CD4-positive, CD25-positive, alpha-beta regulatory T cell (primary cell): Measurements from ENCODE around the gene DIAPH2. TPM values are rescaled to one million over a fixed set of nuclear protein-coding genes. Genes with fewer than 3 reads are reported as not detected.

Source experiments
- ATAC-seq, 2 donors: fragments of 150-1000 bp; cut with Tn5 transposase; one replicate each; pipeline ENCODE4 v1.10.0; 2021; ENCODE audit warnings: low read depth in 2 of 2, moderate number of reproducible peaks in 2 of 2, moderate library complexity in 1 of 2
- DNase-seq, 3 donors: peaks; one replicate each; pipeline versions ENCODE4 v3.0.0 to v3.0.0-alpha.2; 2012 to 2022; ENCODE audit warnings: mixed read lengths in 1 of 3
- H3K27ac ChIP-seq: one replicate; pipeline ENCODE4 v1.7.0; 2013; ENCODE audit warnings: mild to moderate bottlenecking, low read length; ENCODE audit not compliant: insufficient read depth, poor library complexity, severe bottlenecking
- H3K27me3 ChIP-seq: one replicate; pipeline ENCODE4 v1.7.0; 2013; ENCODE audit warnings: low read length; ENCODE audit not compliant: control insufficient read depth, insufficient read depth
- H3K36me3 ChIP-seq: one replicate; pipeline ENCODE4 v1.7.0; 2013; ENCODE audit warnings: mild to moderate bottlenecking, low read length, moderate library complexity; ENCODE audit not compliant: control insufficient read depth, insufficient read depth
- H3K4me1 ChIP-seq: 2 replicates; pipeline ENCODE4 v1.7.0; 2013; ENCODE audit warnings: mild to moderate bottlenecking, low read length; ENCODE audit not compliant: insufficient read depth, control insufficient read depth, poor library complexity, severe bottlenecking
- H3K4me3 ChIP-seq: one replicate; pipeline ENCODE4 v1.7.0; 2013; ENCODE audit warnings: low read depth, mild to moderate bottlenecking, low read length, moderate library complexity
- H3K9me3 ChIP-seq, 2 experiments: 1 replicate in 1 of 2; 2 replicates in 1 of 2; pipeline ENCODE4 v1.7.0; 2013; ENCODE audit warnings: low read length in 2 of 2, mild to moderate bottlenecking in 1 of 2, moderate library complexity in 1 of 2; ENCODE audit not compliant: control insufficient read depth in 2 of 2
- H3K27ac Mint-ChIP-seq, 3 donors: one replicate each; pipeline ENCODE4 v1.8.0; 2020 to 2022; ENCODE audit warnings: mild to moderate bottlenecking in 3 of 3, mixed read lengths in 3 of 3, moderate library complexity in 2 of 3
- H3K27me3 Mint-ChIP-seq: one replicate; pipeline ENCODE4 v1.8.0; 2022; ENCODE audit warnings: mild to moderate bottlenecking, mixed read lengths
- H3K36me3 Mint-ChIP-seq: one replicate; pipeline ENCODE4 v1.8.0; 2020; ENCODE audit warnings: mixed read lengths
- H3K4me1 Mint-ChIP-seq, 4 donors: one replicate each; pipeline ENCODE4 v1.8.0; 2020 to 2022; ENCODE audit warnings: mixed read lengths in 4 of 4, mild to moderate bottlenecking in 1 of 4
- H3K4me3 Mint-ChIP-seq, 4 donors: one replicate each; pipeline ENCODE4 v1.8.0; 2020 to 2022; ENCODE audit warnings: mild to moderate bottlenecking in 4 of 4, mixed read lengths in 4 of 4, moderate library complexity in 3 of 4
- H3K9me3 Mint-ChIP-seq, 7 donors: one replicate each; pipeline ENCODE4 v1.8.0; 2020 to 2022; ENCODE audit warnings: mixed read lengths in 7 of 7, mild to moderate bottlenecking in 3 of 7, moderate library complexity in 2 of 7
- polyA plus RNA-seq, 4 donors: library from polyadenylated mRNA; unstranded; fragments of 300-500 nt; fragmentation: Illumina TruSeq; gene quantifications; one replicate each; pipeline ENCODE4 v1.2.3, GENCODE V29; 2021
- total RNA-seq: library from RNA; stranded (reverse); gene quantifications from one replicate; pipeline ENCODE4 v1.2.3, GENCODE V29; 2022

The DIAPH2 gene
- total and polyA plus RNA-seq, 5 donors from 2014 or later: 6.3 to 17.0 (median 6.6) TPM

- no peaks in the 10 kb centered on the region for H3K36me3 ChIP-seq
- H3K9me3 Mint-ChIP-seq: peaks cover 0 to 2% (median 0%) of the 10 kb centered on the region in 7 donors
- H3K27me3 Mint-ChIP-seq: no peaks in the 10 kb centered on the region
- no peaks in the 10 kb centered on the region for H3K36me3 Mint-ChIP-seq
- H3K4me1 ChIP-seq: no peaks in the 10 kb centered on the region
- ATAC-seq (no peak), DNase-seq (no peak)
- H3K27ac ChIP-seq: no peak overlapping the region
- no peak overlapping the region for H3K4me3 Mint-ChIP-seq
- no peak overlapping the region for H3K27ac Mint-ChIP-seq
- H3K27me3 ChIP-seq: no peaks in the 10 kb centered on the region
- peaks cover 6 to 10% (median 9%) of the 10 kb centered on the region in 4 donors for H3K4me1 Mint-ChIP-seq
- H3K9me3 ChIP-seq: no peaks in the 10 kb centered on the region
- no peak overlapping the region for H3K4me3 ChIP-seq
These were observed 312.6 kb downstream of the DIAPH2 start for GRCh38 chrX:96997196-96997595.

DNA sequence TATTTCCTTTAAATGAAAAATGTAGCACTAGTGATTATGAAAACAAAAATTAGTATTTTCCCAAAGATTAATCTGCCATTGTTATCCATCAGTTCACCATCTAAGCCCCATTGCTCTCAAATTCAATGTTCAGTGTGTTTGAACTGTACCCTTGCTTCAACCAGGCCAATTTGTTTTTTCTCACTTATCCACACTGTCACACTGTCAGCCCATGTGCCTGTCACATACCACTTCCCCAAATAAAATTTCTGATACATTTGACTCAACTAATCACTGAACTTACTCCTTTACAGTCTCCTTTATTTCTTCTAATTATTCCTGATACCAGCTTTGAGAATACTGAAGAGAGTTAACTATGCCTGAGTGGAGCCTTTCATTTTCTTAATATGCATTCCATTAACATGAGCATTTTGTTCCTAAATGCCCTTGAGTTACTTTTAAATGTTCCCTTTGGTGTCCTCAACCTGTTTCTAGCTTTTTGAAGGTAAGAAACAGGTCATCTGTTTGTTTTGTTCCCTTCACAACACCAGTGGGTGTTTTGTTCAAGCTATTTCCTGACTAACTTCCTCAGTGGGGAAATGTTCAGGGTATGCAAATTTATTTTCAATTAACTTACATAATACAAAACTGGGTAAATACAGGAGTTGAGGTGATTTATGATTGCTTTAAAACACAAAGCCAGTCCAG, 316.2 kb downstream of the DIAPH2 start:
- ATAC-seq (no peak), DNase-seq (no peak)
- H3K36me3 Mint-ChIP-seq: no peaks in the 10 kb centered on the region
- peaks cover 0 to 4% (median 0%) of the 10 kb centered on the region in 7 donors for H3K9me3 Mint-ChIP-seq
- Histone ChIP-seq H3K36me3 (no peaks in the 10 kb centered on the region), H3K27ac (no peak overlapping the region), H3K4me3 (no peak overlapping the region), H3K4me1 (no peaks in the 10 kb centered on the region), H3K9me3 (no peaks in the 10 kb centered on the region), H3K27me3 (no peaks in the 10 kb centered on the region)
- H3K4me1 Mint-ChIP-seq: peaks cover 3 to 10% (median 7%) of the 10 kb centered on the region in 4 donors
- peak overlapping the region in 1 of 3 donors; percentile 63 for H3K27ac Mint-ChIP-seq
- peak overlapping the region in 1 of 4 donors; percentile 9 for H3K4me3 Mint-ChIP-seq
- no peaks in the 10 kb centered on the region for H3K27me3 Mint-ChIP-seq

DNA sequence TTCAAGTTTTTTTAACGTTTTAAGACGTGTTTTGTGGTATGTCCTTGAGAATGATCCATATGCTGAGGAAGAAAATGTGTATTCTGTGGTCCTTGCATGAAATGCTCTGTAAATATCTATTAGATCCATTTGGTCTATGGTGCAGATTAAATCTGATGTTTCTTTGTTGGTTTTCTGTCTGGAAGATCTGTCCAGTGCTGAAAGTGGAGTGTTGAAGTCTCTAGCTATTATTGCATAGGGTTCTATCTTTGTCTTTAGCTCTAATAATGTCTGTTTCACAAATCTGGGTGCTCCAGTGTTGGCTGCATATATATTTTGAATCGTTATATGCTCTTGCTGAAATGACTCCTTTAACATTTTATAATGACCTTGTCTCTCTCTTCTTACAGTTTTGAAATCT, 321.5 kb downstream of the DIAPH2 start:
- no peaks in the 10 kb centered on the region for H3K4me1 Mint-ChIP-seq

GRCh38 chrX:97009391-97009790, 324.7 kb downstream of the DIAPH2 start:
- no peaks in the 10 kb centered on the region for H3K4me1 Mint-ChIP-seq
- Histone ChIP-seq H3K4me1 (no peaks in the 10 kb centered on the region), H3K9me3 (no peaks in the 10 kb centered on the region), H3K4me3 (no peak overlapping the region), H3K27me3 (no peaks in the 10 kb centered on the region), H3K27ac (no peak overlapping the region), H3K36me3 (no peaks in the 10 kb centered on the region)
- H3K27me3 Mint-ChIP-seq: no peaks in the 10 kb centered on the region
- peaks cover 0 to 5% (median 0%) of the 10 kb centered on the region in 7 donors for H3K9me3 Mint-ChIP-seq
- no peak overlapping the region for H3K27ac Mint-ChIP-seq
- no peak for ATAC-seq
- no peaks in the 10 kb centered on the region for H3K36me3 Mint-ChIP-seq
- no peak for DNase-seq
- H3K4me3 Mint-ChIP-seq: no peak overlapping the region

More for the DNA sequence above, 321.5 kb downstream of the DIAPH2 start:
- Mint-ChIP-seq H3K27ac (no peak overlapping the region), H3K27me3 (no peaks in the 10 kb centered on the region), H3K36me3 (no peaks in the 10 kb centered on the region), H3K4me3 (no peak overlapping the region), H3K9me3 (peaks cover 0 to 4% (median 0%) of the 10 kb centered on the region in 7 donors)
- Histone ChIP-seq H3K27ac (no peak overlapping the region), H3K27me3 (no peaks in the 10 kb centered on the region), H3K4me3 (no peak overlapping the region), H3K9me3 (no peaks in the 10 kb centered on the region), H3K36me3 (no peaks in the 10 kb centered on the region), H3K4me1 (no peaks in the 10 kb centered on the region)
- ATAC-seq: no peak
- DNase-seq: no peak

- ATAC-seq (no peak), DNase-seq (no peak)
- no peak overlapping the region for H3K4me3 ChIP-seq
- H3K36me3 ChIP-seq: no peaks in the 10 kb centered on the region
- no peaks in the 10 kb centered on the region for H3K27me3 ChIP-seq
- Mint-ChIP-seq H3K27ac (no peak overlapping the region), H3K9me3 (peaks cover 0 to 3% (median 0%) of the 10 kb centered on the region in 7 donors), H3K4me3 (no peak overlapping the region), H3K27me3 (no peaks in the 10 kb centered on the region), H3K36me3 (no peaks in the 10 kb centered on the region), H3K4me1 (no peaks in the 10 kb centered on the region)
- H3K27ac ChIP-seq: no peak overlapping the region
- no peaks in the 10 kb centered on the region for H3K4me1 ChIP-seq
- no peaks in the 10 kb centered on the region for H3K9me3 ChIP-seq
These were observed 326.9 kb downstream of the DIAPH2 start for GRCh38 chrX:97011540-97011939.

GRCh38 chrX:97016106-97016505, 331.5 kb downstream of the DIAPH2 start:
- no peaks in the 10 kb centered on the region for H3K9me3 ChIP-seq
- H3K36me3 ChIP-seq: no peaks in the 10 kb centered on the region
- Mint-ChIP-seq H3K9me3 (peaks cover 0 to 2% (median 0%) of the 10 kb centered on the region in 7 donors), H3K4me3 (no peak overlapping the region), H3K36me3 (no peaks in the 10 kb centered on the region), H3K27me3 (no peaks in the 10 kb centered on the region), H3K27ac (no peak overlapping the region), H3K4me1 (peaks cover 0 to 3% (median 0%) of the 10 kb centered on the region in 4 donors)
- no peak overlapping the region for H3K4me3 ChIP-seq
- no peak overlapping the region for H3K27ac ChIP-seq
- DNase-seq (no peak), ATAC-seq (no peak)
- H3K27me3 ChIP-seq: no peaks in the 10 kb centered on the region
- no peaks in the 10 kb centered on the region for H3K4me1 ChIP-seq

GRCh38 chrX:97021680-97022079, 337.0 kb downstream of the DIAPH2 start:
- no peak overlapping the region for H3K4me3 ChIP-seq
- Mint-ChIP-seq H3K36me3 (no peaks in the 10 kb centered on the region), H3K27ac (no peak overlapping the region), H3K4me3 (no peak overlapping the region), H3K4me1 (peaks cover 0 to 6% (median 1%) of the 10 kb centered on the region in 4 donors), H3K9me3 (no peaks in the 10 kb centered on the region), H3K27me3 (no peaks in the 10 kb centered on the region)
- DNase-seq: no peak
- no peak for ATAC-seq
- H3K4me1 ChIP-seq: no peaks in the 10 kb centered on the region
- no peaks in the 10 kb centered on the region for H3K27me3 ChIP-seq
- no peaks in the 10 kb centered on the region for H3K36me3 ChIP-seq
- no peak overlapping the region for H3K27ac ChIP-seq
- H3K9me3 ChIP-seq: no peaks in the 10 kb centered on the region

- Histone ChIP-seq H3K4me1 (no peaks in the 10 kb centered on the region), H3K27ac (no peak overlapping the region), H3K27me3 (no peaks in the 10 kb centered on the region), H3K36me3 (no peaks in the 10 kb centered on the region), H3K4me3 (no peak overlapping the region), H3K9me3 (no peaks in the 10 kb centered on the region)
- Mint-ChIP-seq H3K9me3 (peaks cover 0 to 1% (median 0%) of the 10 kb centered on the region in 7 donors), H3K27ac (no peak overlapping the region), H3K4me1 (peaks cover 2 to 7% (median 5%) of the 10 kb centered on the region in 4 donors), H3K36me3 (no peaks in the 10 kb centered on the region), H3K27me3 (no peaks in the 10 kb centered on the region), H3K4me3 (no peak overlapping the region)
- ATAC-seq: no peak
- DNase-seq: peak in 1 of 3 donors; percentile 16
These were observed 341.8 kb downstream of the DIAPH2 start for GRCh38 chrX:97026406-97026805.
